ENCODE data around the gene S100A16.

GRCh38 chr1:153610334-153610733, 2.6 kb downstream of the S100A16 start:
- TF ChIP-seq, protein P1, sequence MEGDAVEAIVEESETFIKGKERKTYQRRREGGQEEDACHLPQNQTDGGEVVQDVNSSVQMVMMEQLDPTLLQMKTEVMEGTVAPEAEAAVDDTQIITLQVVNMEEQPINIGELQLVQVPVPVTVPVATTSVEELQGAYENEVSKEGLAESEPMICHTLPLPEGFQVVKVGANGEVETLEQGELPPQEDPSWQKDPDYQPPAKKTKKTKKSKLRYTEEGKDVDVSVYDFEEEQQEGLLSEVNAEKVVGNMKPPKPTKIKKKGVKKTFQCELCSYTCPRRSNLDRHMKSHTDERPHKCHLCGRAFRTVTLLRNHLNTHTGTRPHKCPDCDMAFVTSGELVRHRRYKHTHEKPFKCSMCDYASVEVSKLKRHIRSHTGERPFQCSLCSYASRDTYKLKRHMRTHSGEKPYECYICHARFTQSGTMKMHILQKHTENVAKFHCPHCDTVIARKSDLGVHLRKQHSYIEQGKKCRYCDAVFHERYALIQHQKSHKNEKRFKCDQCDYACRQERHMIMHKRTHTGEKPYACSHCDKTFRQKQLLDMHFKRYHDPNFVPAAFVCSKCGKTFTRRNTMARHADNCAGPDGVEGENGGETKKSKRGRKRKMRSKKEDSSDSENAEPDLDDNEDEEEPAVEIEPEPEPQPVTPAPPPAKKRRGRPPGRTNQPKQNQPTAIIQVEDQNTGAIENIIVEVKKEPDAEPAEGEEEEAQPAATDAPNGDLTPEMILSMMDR (conservative IDR thresholded peaks at IDR 0.05 in 1 of 2, IDR thresholded peaks at IDR 0.05 in 1 of 2; ENCODE audit: extremely low read depth in 1 of 2, insufficient read depth in 1 of 2, low read depth in 1 of 2, low read length in 2 of 2): no peak
- TF ChIP-seq EZH2 (IDR thresholded peaks at IDR 0.05; ENCODE audit: borderline replicate concordance, low read length): no peak
